HepG2 (cell line): ENCODE measurements around the gene PGM2. TPM values are rescaled to one million over a fixed set of nuclear protein-coding genes. Genes with fewer than 3 reads are reported as not detected.

Experiments used
- ATAC-seq: fragments of 200-7000 bp; cut with Tn5 transposase; 3 replicates; pipeline ENCODE4 v1.9.1; 2020; ENCODE audit warnings: mild to moderate bottlenecking, moderate library complexity
- BruUV-seq: library from RNA; stranded (reverse); fragments of 400-500 nt; replicated peaks from 2 replicates; lab custom pipeline; 2021; lab: Mats Ljungman, UMichigan
- CTCF ChIA-PET: fragments of 300-600 bp; formaldehyde crosslinking; extraction: SDS; loops from one replicate; lab custom pipeline; 2021; ENCODE audit warnings: low total read pairs, inconsistent platforms, low intra/inter-chr PET ratio; lab: Yijun Ruan, JAX
- POLR2A ChIA-PET: fragments of 350-600 bp; sonication (Branson Sonifier 250); formaldehyde crosslinking; loops from one replicate; lab custom pipeline; 2020; ENCODE audit warnings: antibody characterized with exemption, inconsistent platforms; lab: Yijun Ruan, JAX
- DNase-seq: peaks from one replicate; pipeline ENCODE4 v3.0.0-alpha.2; 2015; ENCODE audit warnings: low spot score
- FAIRE-seq: peaks from 3 replicates; lab custom pipeline; 2011; peaks lifted over from hg19 to GRCh38; lab: Jason Lieb, UNC
- H2AFZ ChIP-seq: one replicate; pipeline ENCODE4 v1.6.1; 2011; ENCODE audit warnings: low read length, inconsistent platforms
- H3K27ac ChIP-seq: fragments of 300-600 bp; 3 replicates; pipeline ENCODE4 v1.8.0; 2011; ENCODE audit warnings: mixed run types, mild to moderate bottlenecking, mixed read lengths, low read length, inconsistent platforms; ENCODE audit not compliant: insufficient read depth; ENCODE audit errors: extremely low read length
- H3K27me3 ChIP-seq, 2 experiments: fragments of 200-600 bp in 1 of 2; 2 replicates in 1 of 2; 3 replicates in 1 of 2; pipeline versions ENCODE4 v1.6.0 to v1.8.0; 2011; ENCODE audit warnings: low read length in 2 of 2, mild to moderate bottlenecking in 2 of 2, moderate library complexity in 2 of 2, inconsistent platforms in 1 of 2; ENCODE audit not compliant: insufficient read depth in 2 of 2, control insufficient read depth in 1 of 2
- H3K36me3 ChIP-seq, 2 experiments: fragments of 200-600 bp in 1 of 2; replicated peaks in 1 of 2; 2 replicates in 1 of 2; 3 replicates in 1 of 2; pipeline versions ENCODE4 v1.5.1 to v1.8.0; 2011; ENCODE audit warnings: low read length in 2 of 2, inconsistent platforms in 1 of 2; ENCODE audit not compliant: insufficient read depth in 2 of 2, control insufficient read depth in 1 of 2
- H3K4me1 ChIP-seq: 2 replicates; pipeline ENCODE4 v1.5.1; 2012; ENCODE audit warnings: low read length, inconsistent platforms; ENCODE audit not compliant: insufficient read depth
- H3K4me2 ChIP-seq: 2 replicates; pipeline ENCODE4 v1.6.0; 2011; ENCODE audit warnings: low read depth, low read length, inconsistent platforms
- H3K4me3 ChIP-seq, 3 experiments: fragments of 200-600 bp in 1 of 3; sonication (generic), shearing (Covaris generic) in 1 of 3; replicated peaks in 1 of 3; 2 replicates each; pipeline ENCODE4 v1.5.1; 2011 to 2016; ENCODE audit warnings: low read length in 3 of 3, inconsistent platforms in 2 of 3, low read depth in 2 of 3, mild to moderate bottlenecking in 2 of 3, control low read depth in 1 of 3, mixed read lengths in 1 of 3; ENCODE audit not compliant: insufficient read depth in 1 of 3
- H3K79me2 ChIP-seq: one replicate; pipeline ENCODE4 v1.6.1; 2011; ENCODE audit warnings: low read length, inconsistent platforms; ENCODE audit not compliant: insufficient read depth
- H3K9ac ChIP-seq: 2 replicates; pipeline ENCODE4 v1.6.0; 2011; ENCODE audit warnings: mild to moderate bottlenecking, low read depth, low read length, inconsistent platforms; ENCODE audit not compliant: insufficient read depth
- H3K9me3 ChIP-seq: 2 replicates; pipeline ENCODE4 v1.5.1; 2012; ENCODE audit warnings: mild to moderate bottlenecking, low read length
- H4K20me1 ChIP-seq: 2 replicates; pipeline ENCODE4 v1.6.0; 2011; ENCODE audit warnings: inconsistent platforms, mild to moderate bottlenecking, low read length, moderate library complexity; ENCODE audit not compliant: insufficient read depth
- BRD4 ChIP-seq: sonication (generic); formaldehyde crosslinking; IDR thresholded peaks from 2 replicates; pipeline ENCODE4 v1.4.0; 2020; ENCODE audit warnings: missing genetic modification reagents
- CEBPZ ChIP-seq: IDR thresholded peaks from 2 replicates; pipeline ENCODE4 v1.6.1; 2012; ENCODE audit warnings: low read length, improper control_type of control experiment
- PHF21A ChIP-seq: sonication (generic); formaldehyde crosslinking; IDR thresholded peaks from 2 replicates; pipeline ENCODE4 v1.5.0; 2020; ENCODE audit warnings: mild to moderate bottlenecking, missing genetic modification reagents
- SOX13 ChIP-seq, 3 experiments: fragments of 450-650 bp in 1 of 3; sonication (generic) in 1 of 3; formaldehyde crosslinking in 1 of 3; IDR thresholded peaks in 2 of 3; conservative IDR thresholded peaks in 1 of 3; 2 replicates each; pipeline versions ENCODE4 v1.5.0 to v1.6.1; 2016 to 2020; ENCODE audit warnings: antibody characterized with exemption in 1 of 3, mild to moderate bottlenecking in 1 of 3, missing compliant biosample characterization in 1 of 3, missing genetic modification reagents in 1 of 3, moderate library complexity in 1 of 3
- SUZ12 ChIP-seq: fragments of 150-350 bp; IDR thresholded peaks from 2 replicates; pipeline ENCODE4 v1.6.1; 2014; ENCODE audit warnings: low read depth, low read length
- ZNF558 ChIP-seq: sonication (generic); formaldehyde crosslinking; IDR thresholded peaks from 2 replicates; pipeline ENCODE4 v1.9.0; 2022; ENCODE audit warnings: mild to moderate bottlenecking, missing genetic modification reagents, borderline replicate concordance
- ZNF720 ChIP-seq: sonication (generic); formaldehyde crosslinking; IDR thresholded peaks from 2 replicates; pipeline ENCODE4 v1.4.0; 2020; ENCODE audit warnings: missing genetic modification reagents
- WGBS: methylation state at CpG from one replicate; pipeline ENCODE4 v1.1.6; 2017; ENCODE audit warnings: low lambda C conversion rate; 5-methylcytosine and 5-hydroxymethylcytosine counted together
- in situ Hi-C: cut with HindIII; loops from 2 replicates; pipeline ENCODE4 v1.10.0; 2017; ENCODE audit warnings: low pct_unique_long_range_greater_than_20kb; ENCODE audit not compliant: extremely low pct_ligation_motif_present
- intact Hi-C: fragments of 100-400 bp; cut with micrococcal nuclease; formaldehyde crosslinking; loops from one replicate; pipeline ENCODE4 v1.10.0; 2022; ENCODE audit not compliant: unreplicated experiment
- polyA plus RNA-seq, 8 experiments: library from polyadenylated mRNA; depleted of rRNA in 3 of 8; stranded (reverse) in 7 of 8; unstranded in 1 of 8; fragments of >200 nt; fragmentation: Illumina TruSeq in 4 of 8; extraction: Trizol in 4 of 8; gene quantifications; 2 replicates each; pipeline versions ENCODE4 v1.2.1 to v1.2.3, GENCODE V29; 2011 to 2016; ENCODE audit warnings: low read depth in 4 of 8, missing spikeins in 1 of 8, mixed read lengths in 1 of 8; ENCODE audit not compliant: insufficient read depth in 1 of 8
- total RNA-seq, 5 experiments: library from RNA; depleted of rRNA; stranded (reverse); fragments of >200 nt; fragmentation: Illumina TruSeq; extraction: Trizol; gene quantifications; 2 replicates each; pipeline ENCODE4 v1.2.3, GENCODE V29; 2016; ENCODE audit warnings: low read depth in 1 of 5
- TF ChIP-seq, protein P1 (sequence below): IDR thresholded peaks from 2 replicates; pipeline ENCODE4 v1.4.0; 2020; ENCODE audit warnings: mild to moderate bottlenecking, missing genetic modification reagents
- TF ChIP-seq, protein P2 (sequence below): IDR thresholded peaks from 2 replicates; pipeline ENCODE4 v1.6.1; 2016; ENCODE audit warnings: mild to moderate bottlenecking
- TF ChIP-seq, protein P3 (sequence below): sonication (generic); formaldehyde crosslinking; IDR thresholded peaks from 2 replicates; pipeline ENCODE4 v1.4.0; 2020; ENCODE audit warnings: missing genetic modification reagents, borderline replicate concordance

The PGM2 gene
- total and polyA plus RNA-seq, 2 of the 13 experiments (the other 11 are each of a cell fraction or from before 2014, with no cell fraction given): 14.6 to 36.9 TPM

DNA sequence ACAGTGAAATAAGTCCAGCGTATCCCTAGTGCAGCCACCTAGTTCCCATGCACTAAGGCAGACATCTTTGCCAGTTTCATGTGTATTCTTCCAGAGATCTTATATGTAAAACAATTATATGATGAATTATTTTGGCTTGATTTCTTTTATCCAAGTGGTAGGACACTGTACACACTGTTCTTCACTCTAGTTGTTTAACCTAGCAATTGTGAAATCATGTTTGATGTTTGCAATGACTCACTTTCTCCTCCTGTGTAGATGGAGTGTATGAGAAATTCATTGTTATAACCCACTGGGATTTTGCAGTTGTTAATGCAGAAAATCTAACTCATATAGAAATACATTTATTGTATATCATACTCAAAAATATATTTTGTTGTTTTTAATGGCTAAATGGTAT, 46.9 kb downstream of the PGM2 start:
- BruUV-seq: no TSS peak
- no peaks in the 10 kb centered on the region for H3K9me3 ChIP-seq
- ChIA-PET POLR2A (no interaction called here), CTCF (no interaction called here)
- no peak overlapping the region for H2AFZ ChIP-seq
- H3K4me2 ChIP-seq: no peak overlapping the region
- intact Hi-C loops (no loop called here), in situ Hi-C loops (no loop called here)
- no peaks in the 10 kb centered on the region; a peak in 1 of 5 replicates for H3K27me3 ChIP-seq
- ATAC-seq: peak; percentile 93
- FAIRE-seq: peak; percentile 30
- H4K20me1 ChIP-seq: no peaks in the 10 kb centered on the region
- H3K36me3 ChIP-seq: no peaks in the 10 kb centered on the region
- no peak overlapping the region for H3K27ac ChIP-seq
- WGBS: 76% methylated on average over 1 of the region's 1 CpG
- H3K4me1 ChIP-seq: peaks cover 13% of the 10 kb centered on the region
- H3K79me2 ChIP-seq: no peaks in the 10 kb centered on the region
- H3K9ac ChIP-seq: no peak overlapping the region
- DNase-seq: peak; percentile 78
- no peak overlapping the region for H3K4me3 ChIP-seq
- TF ChIP-seq ZNF720 (CRISPR knock-in tag) (no peak), PHF21A (no peak), SUZ12 (no peak), ZNF558 (CRISPR knock-in tag) (no peak), SOX13 (IDR thresholded peaks at IDR 0.05) (no peak), SOX13 (CRISPR knock-in tag; conservative IDR thresholded peaks at IDR 0.05 in 1 of 2, IDR thresholded peaks at IDR 0.05 in 1 of 2) (peak in 1 of 2 experiments; percentile 58; a peak in 1 of 4 replicates), BRD4 (no peak), CEBPZ (no peak)
- TF ChIP-seq, protein P1, sequence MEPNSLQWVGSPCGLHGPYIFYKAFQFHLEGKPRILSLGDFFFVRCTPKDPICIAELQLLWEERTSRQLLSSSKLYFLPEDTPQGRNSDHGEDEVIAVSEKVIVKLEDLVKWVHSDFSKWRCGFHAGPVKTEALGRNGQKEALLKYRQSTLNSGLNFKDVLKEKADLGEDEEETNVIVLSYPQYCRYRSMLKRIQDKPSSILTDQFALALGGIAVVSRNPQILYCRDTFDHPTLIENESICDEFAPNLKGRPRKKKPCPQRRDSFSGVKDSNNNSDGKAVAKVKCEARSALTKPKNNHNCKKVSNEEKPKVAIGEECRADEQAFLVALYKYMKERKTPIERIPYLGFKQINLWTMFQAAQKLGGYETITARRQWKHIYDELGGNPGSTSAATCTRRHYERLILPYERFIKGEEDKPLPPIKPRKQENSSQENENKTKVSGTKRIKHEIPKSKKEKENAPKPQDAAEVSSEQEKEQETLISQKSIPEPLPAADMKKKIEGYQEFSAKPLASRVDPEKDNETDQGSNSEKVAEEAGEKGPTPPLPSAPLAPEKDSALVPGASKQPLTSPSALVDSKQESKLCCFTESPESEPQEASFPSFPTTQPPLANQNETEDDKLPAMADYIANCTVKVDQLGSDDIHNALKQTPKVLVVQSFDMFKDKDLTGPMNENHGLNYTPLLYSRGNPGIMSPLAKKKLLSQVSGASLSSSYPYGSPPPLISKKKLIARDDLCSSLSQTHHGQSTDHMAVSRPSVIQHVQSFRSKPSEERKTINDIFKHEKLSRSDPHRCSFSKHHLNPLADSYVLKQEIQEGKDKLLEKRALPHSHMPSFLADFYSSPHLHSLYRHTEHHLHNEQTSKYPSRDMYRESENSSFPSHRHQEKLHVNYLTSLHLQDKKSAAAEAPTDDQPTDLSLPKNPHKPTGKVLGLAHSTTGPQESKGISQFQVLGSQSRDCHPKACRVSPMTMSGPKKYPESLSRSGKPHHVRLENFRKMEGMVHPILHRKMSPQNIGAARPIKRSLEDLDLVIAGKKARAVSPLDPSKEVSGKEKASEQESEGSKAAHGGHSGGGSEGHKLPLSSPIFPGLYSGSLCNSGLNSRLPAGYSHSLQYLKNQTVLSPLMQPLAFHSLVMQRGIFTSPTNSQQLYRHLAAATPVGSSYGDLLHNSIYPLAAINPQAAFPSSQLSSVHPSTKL (CRISPR knock-in tag): peak; percentile 82
- TF ChIP-seq, protein P2, sequence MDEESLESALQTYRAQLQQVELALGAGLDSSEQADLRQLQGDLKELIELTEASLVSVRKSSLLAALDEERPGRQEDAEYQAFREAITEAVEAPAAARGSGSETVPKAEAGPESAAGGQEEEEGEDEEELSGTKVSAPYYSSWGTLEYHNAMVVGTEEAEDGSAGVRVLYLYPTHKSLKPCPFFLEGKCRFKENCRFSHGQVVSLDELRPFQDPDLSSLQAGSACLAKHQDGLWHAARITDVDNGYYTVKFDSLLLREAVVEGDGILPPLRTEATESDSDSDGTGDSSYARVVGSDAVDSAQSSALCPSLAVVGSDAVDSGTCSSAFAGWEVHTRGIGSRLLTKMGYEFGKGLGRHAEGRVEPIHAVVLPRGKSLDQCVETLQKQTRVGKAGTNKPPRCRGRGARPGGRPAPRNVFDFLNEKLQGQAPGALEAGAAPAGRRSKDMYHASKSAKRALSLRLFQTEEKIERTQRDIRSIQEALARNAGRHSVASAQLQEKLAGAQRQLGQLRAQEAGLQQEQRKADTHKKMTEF: no peak; the same call in 1 of the 2 replicates
- TF ChIP-seq, protein P3, sequence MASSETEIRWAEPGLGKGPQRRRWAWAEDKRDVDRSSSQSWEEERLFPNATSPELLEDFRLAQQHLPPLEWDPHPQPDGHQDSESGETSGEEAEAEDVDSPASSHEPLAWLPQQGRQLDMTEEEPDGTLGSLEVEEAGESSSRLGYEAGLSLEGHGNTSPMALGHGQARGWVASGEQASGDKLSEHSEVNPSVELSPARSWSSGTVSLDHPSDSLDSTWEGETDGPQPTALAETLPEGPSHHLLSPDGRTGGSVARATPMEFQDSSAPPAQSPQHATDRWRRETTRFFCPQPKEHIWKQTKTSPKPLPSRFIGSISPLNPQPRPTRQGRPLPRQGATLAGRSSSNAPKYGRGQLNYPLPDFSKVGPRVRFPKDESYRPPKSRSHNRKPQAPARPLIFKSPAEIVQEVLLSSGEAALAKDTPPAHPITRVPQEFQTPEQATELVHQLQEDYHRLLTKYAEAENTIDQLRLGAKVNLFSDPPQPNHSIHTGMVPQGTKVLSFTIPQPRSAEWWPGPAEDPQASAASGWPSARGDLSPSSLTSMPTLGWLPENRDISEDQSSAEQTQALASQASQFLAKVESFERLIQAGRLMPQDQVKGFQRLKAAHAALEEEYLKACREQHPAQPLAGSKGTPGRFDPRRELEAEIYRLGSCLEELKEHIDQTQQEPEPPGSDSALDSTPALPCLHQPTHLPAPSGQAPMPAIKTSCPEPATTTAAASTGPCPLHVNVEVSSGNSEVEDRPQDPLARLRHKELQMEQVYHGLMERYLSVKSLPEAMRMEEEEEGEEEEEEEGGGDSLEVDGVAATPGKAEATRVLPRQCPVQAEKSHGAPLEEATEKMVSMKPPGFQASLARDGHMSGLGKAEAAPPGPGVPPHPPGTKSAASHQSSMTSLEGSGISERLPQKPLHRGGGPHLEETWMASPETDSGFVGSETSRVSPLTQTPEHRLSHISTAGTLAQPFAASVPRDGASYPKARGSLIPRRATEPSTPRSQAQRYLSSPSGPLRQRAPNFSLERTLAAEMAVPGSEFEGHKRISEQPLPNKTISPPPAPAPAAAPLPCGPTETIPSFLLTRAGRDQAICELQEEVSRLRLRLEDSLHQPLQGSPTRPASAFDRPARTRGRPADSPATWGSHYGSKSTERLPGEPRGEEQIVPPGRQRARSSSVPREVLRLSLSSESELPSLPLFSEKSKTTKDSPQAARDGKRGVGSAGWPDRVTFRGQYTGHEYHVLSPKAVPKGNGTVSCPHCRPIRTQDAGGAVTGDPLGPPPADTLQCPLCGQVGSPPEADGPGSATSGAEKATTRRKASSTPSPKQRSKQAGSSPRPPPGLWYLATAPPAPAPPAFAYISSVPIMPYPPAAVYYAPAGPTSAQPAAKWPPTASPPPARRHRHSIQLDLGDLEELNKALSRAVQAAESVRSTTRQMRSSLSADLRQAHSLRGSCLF (CRISPR knock-in tag): no peak
